Osteocyte (in vitro differentiated cells): ENCODE results near the gene FAAH. TPM values are rescaled to one million over a fixed set of nuclear protein-coding genes. Genes with fewer than 3 reads are reported as not detected.

Experiments used
- DNase-seq: peaks from one replicate; pipeline ENCODE4 v3.0.0; 2021; ENCODE audit warnings: mixed read lengths; ENCODE audit not compliant: unreplicated experiment; ENCODE audit errors: extremely low spot score
- H3K27ac Mint-ChIP-seq: one replicate; pipeline ENCODE4 v1.8.0; 2021; ENCODE audit warnings: mild to moderate bottlenecking, mixed read lengths; ENCODE audit not compliant: unreplicated experiment
- H3K27me3 Mint-ChIP-seq: one replicate; pipeline ENCODE4 v1.8.0; 2021; ENCODE audit warnings: mixed read lengths; ENCODE audit not compliant: unreplicated experiment
- H3K36me3 Mint-ChIP-seq: one replicate; pipeline ENCODE4 v1.8.0; 2021; ENCODE audit warnings: mixed read lengths; ENCODE audit not compliant: unreplicated experiment
- H3K4me1 Mint-ChIP-seq: one replicate; pipeline ENCODE4 v1.8.0; 2021; ENCODE audit warnings: mixed read lengths; ENCODE audit not compliant: unreplicated experiment
- H3K4me3 Mint-ChIP-seq: one replicate; pipeline ENCODE4 v1.8.0; 2021; ENCODE audit warnings: mild to moderate bottlenecking, moderate library complexity, mixed read lengths; ENCODE audit not compliant: unreplicated experiment
- H3K9me3 Mint-ChIP-seq: one replicate; pipeline ENCODE4 v1.8.0; 2021; ENCODE audit warnings: mixed read lengths; ENCODE audit not compliant: unreplicated experiment
- total RNA-seq: library from RNA; stranded (reverse); gene quantifications from 2 replicates; pipeline ENCODE4 v1.2.1, GENCODE V29; 2021
- TF ChIP-seq, protein P1 (sequence below): fragments of 200-600 bp; sonication (generic); IDR thresholded peaks from 2 replicates; pipeline ENCODE4 v1.5.0; 2021; ENCODE audit warnings: antibody characterized with exemption, mild to moderate bottlenecking, moderate library complexity

The FAAH gene
- total RNA-seq, 1 donor from 2014 or later, result 15.3 TPM

DNA sequence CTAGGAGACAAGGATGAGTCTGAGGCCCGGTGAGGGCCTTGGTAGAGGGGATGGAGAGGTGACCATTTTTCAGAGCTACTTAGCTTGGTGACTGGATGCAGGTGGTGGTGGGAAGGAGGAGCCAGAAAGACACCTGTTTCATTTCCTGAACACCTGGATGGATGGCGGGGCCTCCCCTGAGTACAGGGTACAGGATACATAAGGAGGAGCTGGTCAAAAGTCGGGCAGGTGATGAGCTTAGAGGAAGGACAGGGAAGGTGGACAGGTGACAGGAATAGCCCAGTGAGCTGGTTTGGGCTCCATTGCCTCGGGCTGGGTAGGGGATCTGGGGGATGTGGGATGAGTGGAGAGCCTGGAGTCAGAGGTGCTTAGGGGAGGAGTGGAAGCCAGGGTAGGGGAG is 6.3 kb downstream of the FAAH start:
- TF ChIP-seq, protein P1, sequence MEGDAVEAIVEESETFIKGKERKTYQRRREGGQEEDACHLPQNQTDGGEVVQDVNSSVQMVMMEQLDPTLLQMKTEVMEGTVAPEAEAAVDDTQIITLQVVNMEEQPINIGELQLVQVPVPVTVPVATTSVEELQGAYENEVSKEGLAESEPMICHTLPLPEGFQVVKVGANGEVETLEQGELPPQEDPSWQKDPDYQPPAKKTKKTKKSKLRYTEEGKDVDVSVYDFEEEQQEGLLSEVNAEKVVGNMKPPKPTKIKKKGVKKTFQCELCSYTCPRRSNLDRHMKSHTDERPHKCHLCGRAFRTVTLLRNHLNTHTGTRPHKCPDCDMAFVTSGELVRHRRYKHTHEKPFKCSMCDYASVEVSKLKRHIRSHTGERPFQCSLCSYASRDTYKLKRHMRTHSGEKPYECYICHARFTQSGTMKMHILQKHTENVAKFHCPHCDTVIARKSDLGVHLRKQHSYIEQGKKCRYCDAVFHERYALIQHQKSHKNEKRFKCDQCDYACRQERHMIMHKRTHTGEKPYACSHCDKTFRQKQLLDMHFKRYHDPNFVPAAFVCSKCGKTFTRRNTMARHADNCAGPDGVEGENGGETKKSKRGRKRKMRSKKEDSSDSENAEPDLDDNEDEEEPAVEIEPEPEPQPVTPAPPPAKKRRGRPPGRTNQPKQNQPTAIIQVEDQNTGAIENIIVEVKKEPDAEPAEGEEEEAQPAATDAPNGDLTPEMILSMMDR, result no peak
- Mint-ChIP-seq H3K36me3 (peaks cover 5% of the 10 kb centered on the region), H3K27me3 (peaks cover 33% of the 10 kb centered on the region), H3K4me1 (no peaks in the 10 kb centered on the region), H3K27ac (no peak overlapping the region), H3K9me3 (no peaks in the 10 kb centered on the region), H3K4me3 (no peak overlapping the region)
- DNase-seq, result no peak

DNA sequence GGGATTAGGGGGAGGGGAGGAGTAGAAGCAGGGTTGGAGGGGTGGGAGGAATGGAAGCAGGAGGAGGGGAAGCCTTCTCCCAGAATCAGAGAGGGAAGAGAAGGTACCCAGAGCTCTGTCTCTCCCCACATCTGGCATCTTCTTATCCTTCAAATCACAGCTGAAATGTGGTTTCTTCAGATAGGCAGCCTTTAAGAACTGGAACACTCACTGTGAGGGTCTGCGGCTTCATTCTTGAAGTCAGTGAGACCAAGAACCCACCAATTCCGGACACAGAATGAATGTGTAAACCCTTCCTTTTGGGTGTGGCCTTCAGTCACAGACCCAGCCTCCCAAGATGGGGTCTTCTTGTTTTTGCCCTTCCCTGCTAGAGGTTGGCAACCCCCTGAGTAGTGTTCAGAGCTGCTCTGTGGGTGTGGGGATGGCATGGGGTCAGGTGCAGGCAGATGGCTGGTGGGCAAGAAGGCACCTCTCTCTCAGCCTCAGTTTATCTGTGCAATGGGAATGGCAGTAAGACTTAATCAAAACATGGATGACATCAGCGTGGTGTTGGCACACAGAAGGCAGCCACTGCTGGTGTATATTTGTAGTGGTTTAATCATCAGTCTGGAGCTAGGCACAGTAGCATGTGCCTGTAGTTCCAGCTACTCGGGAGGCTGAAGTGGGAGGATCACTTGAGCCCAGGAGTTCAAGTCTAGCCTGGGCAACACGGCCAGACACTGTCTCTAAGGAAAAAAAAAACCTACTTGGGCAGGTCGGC is 7.2 kb downstream of the FAAH start:
- Mint-ChIP-seq H3K36me3 (peaks cover 2% of the 10 kb centered on the region), H3K27ac (no peak overlapping the region), H3K9me3 (no peaks in the 10 kb centered on the region), H3K4me3 (no peak overlapping the region), H3K27me3 (peaks cover 24% of the 10 kb centered on the region), H3K4me1 (peaks cover 3% of the 10 kb centered on the region)
- DNase-seq, result no peak
- TF ChIP-seq, protein P1, result no peak

DNA sequence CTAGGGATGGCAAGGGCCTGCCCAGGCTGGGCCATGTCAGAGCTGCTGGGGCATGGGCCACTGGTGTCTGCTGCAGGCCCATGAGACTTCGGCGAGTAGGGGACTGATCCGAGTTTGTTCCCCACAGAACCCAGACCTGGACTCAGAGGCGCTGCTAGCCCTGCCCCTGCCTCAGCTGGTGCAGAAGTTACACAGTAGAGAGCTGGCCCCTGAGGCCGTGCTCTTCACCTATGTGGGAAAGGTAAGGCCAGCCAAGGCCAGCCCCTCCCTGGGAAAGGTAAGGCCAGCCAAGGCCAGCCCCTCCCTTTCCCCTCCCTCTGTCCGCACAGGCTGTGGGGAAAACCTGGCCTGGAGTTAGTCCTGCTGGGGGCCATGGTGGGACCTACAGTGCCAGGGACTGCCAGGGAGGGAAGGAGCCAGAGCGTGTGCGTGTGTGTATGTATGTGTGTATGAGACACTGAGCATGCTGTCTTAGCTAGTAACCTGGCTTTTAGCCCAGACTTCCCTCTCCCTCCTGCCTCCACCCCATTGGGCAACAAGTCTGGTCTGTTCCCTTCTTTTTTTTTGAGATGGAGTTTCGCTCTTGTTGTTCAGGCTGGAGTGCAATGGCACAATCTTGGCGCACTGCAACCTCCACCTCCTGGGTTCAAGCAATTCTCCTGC is 8.0 kb downstream of the FAAH start:
- H3K27me3 Mint-ChIP-seq, result peaks cover 22% of the 10 kb centered on the region
- H3K9me3 Mint-ChIP-seq, result no peaks in the 10 kb centered on the region
- H3K36me3 Mint-ChIP-seq, result peaks cover 2% of the 10 kb centered on the region
- TF ChIP-seq, protein P1, result no peak
- no peak for DNase-seq
- no peak overlapping the region for H3K4me3 Mint-ChIP-seq
- H3K4me1 Mint-ChIP-seq, result peaks cover 6% of the 10 kb centered on the region
- no peak overlapping the region for H3K27ac Mint-ChIP-seq

DNA sequence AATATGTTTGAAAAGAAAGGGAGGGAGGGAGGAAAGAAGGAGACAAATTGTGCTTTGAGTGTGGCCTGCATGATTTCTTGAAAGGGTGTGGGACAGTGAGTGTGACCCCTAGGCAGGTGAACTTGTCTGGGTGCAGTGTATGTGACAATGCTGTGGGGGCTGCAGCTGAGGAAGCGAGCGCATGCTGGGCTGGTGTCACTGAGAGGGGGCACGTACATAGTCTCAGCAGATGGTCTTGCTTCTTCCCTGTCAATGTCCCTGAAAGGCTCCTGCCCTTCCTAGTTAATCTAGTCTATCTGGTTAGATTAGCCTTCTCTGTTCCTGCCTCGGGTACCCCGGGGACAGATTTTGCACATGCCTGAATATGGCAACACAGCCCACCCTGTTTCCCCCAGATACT is 9.8 kb downstream of the FAAH start:
- no peak for DNase-seq
- peaks cover 15% of the 10 kb centered on the region for H3K27me3 Mint-ChIP-seq
- H3K4me3 Mint-ChIP-seq, result no peak overlapping the region
- TF ChIP-seq, protein P1, result no peak
- H3K4me1 Mint-ChIP-seq, result peaks cover 10% of the 10 kb centered on the region
- no peaks in the 10 kb centered on the region for H3K9me3 Mint-ChIP-seq
- peaks cover 2% of the 10 kb centered on the region for H3K36me3 Mint-ChIP-seq
- no peak overlapping the region for H3K27ac Mint-ChIP-seq

DNA sequence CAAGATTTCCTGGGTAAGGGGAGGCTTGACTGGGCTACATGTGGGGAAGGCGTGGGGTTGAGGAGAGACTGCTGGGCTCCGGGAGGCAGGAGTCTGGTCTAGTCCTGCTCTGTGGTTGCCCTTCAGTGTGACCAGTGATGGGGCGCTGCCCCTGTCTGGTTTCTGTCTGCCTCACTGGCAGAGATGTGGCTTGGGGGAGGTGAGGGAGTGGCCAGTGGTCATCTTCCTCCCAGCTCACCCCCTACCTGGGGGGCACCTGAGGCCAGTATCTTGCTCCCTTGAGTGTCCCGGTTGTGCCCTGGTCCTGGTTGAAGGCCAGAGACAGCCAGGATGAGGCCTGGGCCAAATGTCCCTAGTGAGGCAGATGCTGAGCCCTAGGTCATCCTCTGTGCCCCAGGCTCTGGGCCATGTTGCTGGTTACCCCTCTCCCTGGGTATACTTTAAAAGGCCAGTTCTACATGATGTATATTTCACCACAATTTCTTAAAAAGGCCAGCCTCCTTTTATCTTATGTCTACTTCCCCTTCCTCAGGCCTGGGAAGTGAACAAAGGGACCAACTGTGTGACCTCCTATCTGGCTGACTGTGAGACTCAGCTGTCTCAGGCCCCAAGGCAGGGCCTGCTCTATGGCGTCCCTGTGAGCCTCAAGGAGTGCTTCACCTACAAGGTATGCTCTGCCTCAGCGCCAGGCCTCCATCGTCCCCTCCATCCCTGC is 10.5 kb downstream of the FAAH start:
- TF ChIP-seq, protein P1, result no peak
- no peak for DNase-seq
- Mint-ChIP-seq H3K4me3 (no peak overlapping the region), H3K9me3 (no peaks in the 10 kb centered on the region), H3K36me3 (peaks cover 2% of the 10 kb centered on the region), H3K27ac (no peak overlapping the region), H3K27me3 (peaks cover 8% of the 10 kb centered on the region), H3K4me1 (peaks cover 10% of the 10 kb centered on the region)
